GM10248 (cell line): ENCODE measurements around the gene CGB5.
"Not testable (repeated sequence)": the region's sequence is repeated elsewhere in the genome, so short reads cannot be mapped to it uniquely, and the experiment has no call there.

Source experiments
- CTCF ChIA-PET: fragments of 300-600 bp; sonication (Branson Sonifier 250); formaldehyde crosslinking; extraction: SDS; loops from one replicate; lab custom pipeline; 2021; ENCODE audit warnings: antibody characterized with exemption; lab: Yijun Ruan, JAX
- POLR2A ChIA-PET: fragments of 350-650 bp; sonication (Branson Sonifier 250); formaldehyde crosslinking; extraction: SDS; loops from one replicate; lab custom pipeline; 2020; ENCODE audit warnings: antibody characterized with exemption; lab: Yijun Ruan, JAX
- DNase-seq: peaks from one replicate; pipeline ENCODE4 v3.0.0; 2012; ENCODE audit errors: extremely low spot score
- TF ChIP-seq, protein P1 (sequence below): IDR thresholded peaks from 2 replicates; pipeline ENCODE4 v1.5.1; 2012; ENCODE audit warnings: mild to moderate bottlenecking, low read depth; ENCODE audit errors: extremely low read depth, missing control alignments, control extremely low read depth

The CGB5 gene

DNA sequence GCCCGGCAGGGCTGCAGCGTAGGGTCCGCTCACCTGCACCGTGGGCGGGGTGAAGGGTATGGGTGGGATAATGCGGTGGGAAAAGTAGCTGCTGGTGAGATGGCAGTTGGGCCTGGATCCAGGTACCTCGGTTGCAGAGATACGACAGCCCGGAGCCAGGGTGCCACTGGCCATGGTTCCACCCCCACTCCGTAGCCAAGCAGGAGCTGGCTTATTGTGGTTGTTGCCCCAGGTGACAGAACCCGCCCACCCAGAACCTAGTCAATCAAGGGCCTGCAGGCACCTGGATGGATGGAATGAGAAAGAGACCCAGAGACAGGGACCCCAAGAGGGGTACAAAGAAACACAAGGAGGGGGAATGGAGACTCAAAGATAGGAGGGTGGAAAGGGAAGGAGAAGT, 23.3 kb upstream of the CGB5 start:
- no peak for DNase-seq
- ChIA-PET CTCF (interaction anchor here (1.2 to 3.6 kb wide), 6 partner anchors 20 to 307 kb away, joined by 3 to 28 read pairs (median 4); partner anchors contain the start of gene RUVBL2), POLR2A (interaction anchor here (0.6 kb wide), 1 partner anchor 27 kb away, joined by 3 read pairs; the partner anchor contains the start of gene GYS1)
- TF ChIP-seq, protein P1, sequence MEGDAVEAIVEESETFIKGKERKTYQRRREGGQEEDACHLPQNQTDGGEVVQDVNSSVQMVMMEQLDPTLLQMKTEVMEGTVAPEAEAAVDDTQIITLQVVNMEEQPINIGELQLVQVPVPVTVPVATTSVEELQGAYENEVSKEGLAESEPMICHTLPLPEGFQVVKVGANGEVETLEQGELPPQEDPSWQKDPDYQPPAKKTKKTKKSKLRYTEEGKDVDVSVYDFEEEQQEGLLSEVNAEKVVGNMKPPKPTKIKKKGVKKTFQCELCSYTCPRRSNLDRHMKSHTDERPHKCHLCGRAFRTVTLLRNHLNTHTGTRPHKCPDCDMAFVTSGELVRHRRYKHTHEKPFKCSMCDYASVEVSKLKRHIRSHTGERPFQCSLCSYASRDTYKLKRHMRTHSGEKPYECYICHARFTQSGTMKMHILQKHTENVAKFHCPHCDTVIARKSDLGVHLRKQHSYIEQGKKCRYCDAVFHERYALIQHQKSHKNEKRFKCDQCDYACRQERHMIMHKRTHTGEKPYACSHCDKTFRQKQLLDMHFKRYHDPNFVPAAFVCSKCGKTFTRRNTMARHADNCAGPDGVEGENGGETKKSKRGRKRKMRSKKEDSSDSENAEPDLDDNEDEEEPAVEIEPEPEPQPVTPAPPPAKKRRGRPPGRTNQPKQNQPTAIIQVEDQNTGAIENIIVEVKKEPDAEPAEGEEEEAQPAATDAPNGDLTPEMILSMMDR: no peak

DNA sequence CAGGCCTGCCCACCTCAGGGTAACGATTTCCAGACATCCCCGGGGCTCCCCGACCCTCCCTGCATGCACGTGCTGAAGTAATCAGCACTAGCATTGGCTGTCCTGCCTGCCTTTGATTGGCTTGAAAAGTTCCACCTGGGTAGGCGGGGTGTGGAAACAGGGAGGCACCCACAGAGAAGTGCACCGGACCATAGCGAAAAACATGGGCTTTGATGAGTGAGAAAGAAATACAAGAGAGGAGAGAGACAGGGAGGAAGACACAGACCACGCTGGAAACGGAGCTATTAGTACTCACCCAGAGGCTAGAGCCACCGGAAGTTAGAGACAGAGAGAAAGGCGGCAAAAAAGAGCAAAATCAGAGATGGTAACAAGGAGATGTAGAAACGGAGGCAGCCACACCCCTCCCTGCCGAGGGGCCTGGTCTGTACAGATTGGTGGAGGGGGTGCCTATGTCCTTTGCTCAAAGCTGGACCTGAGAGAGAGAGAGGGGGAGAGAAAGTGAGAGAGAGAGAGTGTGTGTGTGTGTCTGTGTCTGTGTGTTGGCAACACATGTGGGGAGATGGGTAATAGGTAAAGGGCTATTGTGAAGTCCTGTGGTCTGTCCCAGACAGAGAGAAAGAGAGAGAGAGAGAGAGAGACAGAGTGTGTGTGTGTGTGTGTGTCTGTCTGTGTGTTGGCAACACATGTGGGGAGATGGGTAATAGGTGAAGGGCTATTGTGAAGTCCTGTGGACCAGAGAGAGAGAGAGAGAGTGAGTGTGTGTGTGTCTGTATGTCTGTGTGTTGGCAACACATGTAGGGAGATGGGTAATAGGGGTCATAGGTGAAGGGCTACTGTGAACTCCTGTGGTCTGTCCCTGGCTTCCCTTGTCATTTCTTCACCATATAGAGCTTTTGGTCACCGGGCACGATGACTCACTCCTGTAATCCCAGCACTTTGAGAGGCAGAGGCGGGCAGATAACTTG, 22.4 kb upstream of the CGB5 start:
- CTCF ChIA-PET: interaction anchor here (1.2 to 1.8 kb wide), 3 partner anchors 23 to 48 kb away, joined by 3 to 7 read pairs (median 4); partner anchors contain the start of gene RUVBL2
- TF ChIP-seq, protein P1: no peak
- DNase-seq: no peak
- POLR2A ChIA-PET: no interaction called here

DNA sequence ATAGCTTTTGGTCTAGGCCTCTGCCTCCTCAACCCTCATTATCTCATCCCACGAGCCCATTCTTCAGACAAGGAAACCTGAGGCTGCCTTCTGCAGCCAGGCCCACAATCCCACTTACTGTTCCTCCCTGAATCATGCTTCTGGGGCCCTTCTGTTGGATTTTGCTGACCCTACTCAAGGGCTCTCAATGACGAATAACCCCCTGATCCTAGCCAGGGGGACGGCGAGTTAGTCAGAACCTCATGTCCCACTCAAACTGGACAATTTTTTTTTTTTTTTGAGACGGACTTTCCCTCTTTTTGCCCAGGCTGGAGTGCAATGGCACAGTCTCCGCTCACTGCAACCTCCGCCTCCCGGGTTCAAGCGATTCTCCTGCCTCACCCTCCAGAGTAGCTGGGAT, 21.5 kb upstream of the CGB5 start:
- DNase-seq: no peak
- POLR2A ChIA-PET: no interaction called here
- TF ChIP-seq, protein P1: no peak
- CTCF ChIA-PET: interaction anchor here (1.8 kb wide), 1 partner anchor 29 kb away, joined by 7 read pairs; the partner anchor contains the start of gene RUVBL2

DNA sequence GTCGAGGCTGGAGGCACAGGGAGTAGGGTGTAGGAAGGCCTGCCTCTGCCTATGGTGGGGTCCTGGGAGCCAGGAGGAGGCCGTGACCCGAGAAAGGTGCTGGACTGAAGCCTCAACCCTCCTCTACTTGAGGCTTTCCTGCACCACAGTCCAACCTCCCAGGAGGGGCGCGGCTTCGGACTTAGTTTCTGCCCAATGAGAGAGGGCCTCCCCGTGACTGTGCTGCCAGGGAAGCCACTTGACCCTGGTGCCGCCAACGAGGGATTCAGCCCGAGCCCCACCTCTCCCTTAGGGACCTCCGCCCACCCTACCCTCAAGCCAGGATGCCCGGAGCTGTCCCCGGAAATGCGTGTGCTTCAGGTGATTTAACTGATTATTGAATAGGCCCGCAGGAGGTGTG, 19.4 kb upstream of the CGB5 start, which contains the start of gene CGB3:
CGB3 (minus strand) TSS at position 101 of the 400 bp plus-strand sequence. CDS start 362 bp downstream, outside the sequence.
- DNase-seq, CTCF ChIA-PET, POLR2A ChIA-PET: not testable (repeated sequence)

DNA sequence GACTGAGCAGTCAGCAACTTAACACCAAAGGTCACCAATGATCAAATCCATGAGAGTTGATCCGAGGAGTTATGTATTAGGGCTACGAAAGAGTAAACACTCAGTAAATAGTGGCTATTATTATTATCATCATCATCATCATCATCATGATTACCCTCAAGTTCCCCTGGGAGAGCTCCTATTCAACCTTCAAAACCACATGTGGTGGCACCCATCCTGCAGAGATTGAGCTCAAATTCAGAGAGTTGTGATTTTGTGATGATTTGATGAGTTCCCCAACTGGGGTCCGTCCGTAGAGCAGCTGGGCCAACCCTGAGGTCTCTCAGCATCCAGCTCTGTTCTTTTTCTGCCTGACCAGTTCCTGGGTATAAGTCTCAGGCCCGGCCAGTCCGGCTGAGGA, 18.6 kb upstream of the CGB5 start:
- DNase-seq, POLR2A ChIA-PET, CTCF ChIA-PET: not testable (repeated sequence)

DNA sequence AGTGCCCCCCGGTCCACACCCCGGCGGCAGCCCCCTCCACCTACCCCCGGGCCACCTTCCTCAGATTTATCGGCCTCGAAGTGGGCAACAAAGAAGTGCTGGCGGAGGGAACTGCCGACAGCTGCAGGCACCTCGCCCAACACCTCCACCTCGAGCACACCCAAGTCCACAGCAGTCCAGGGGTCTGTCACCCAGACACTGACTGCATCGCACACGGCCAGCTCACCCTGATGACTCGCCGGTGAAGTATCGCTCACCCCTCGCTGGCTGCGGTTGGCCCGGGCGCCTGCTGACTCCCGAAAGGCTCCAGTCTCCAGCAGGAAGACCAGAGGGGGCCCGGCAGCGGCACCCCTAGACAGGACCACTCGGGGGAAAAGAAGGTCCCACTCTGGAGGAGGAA, 18.0 kb upstream of the CGB5 start:
- POLR2A ChIA-PET, DNase-seq, CTCF ChIA-PET: not testable (repeated sequence)

DNA sequence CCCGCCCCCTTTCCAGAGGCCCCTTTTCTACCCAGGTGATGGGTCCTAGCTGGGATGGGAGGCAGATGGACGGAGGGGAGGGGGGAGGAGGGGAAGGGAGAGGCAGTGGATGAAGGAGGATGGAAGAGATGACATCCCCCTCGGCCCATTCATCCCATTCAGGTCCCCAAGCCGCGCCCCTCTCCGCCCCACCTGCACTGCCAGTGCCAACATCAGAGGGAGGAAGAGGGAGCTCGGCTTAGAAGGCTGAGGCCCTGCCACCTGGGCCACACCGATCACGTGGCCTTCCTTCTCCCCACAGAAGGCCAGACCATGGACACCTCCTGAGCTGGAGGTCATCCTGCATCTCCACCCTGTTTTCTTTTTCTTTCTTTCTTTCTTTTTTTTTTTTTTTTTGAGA, 15.0 kb upstream of the CGB5 start:
- DNase-seq, POLR2A ChIA-PET, CTCF ChIA-PET: not testable (repeated sequence)

DNA sequence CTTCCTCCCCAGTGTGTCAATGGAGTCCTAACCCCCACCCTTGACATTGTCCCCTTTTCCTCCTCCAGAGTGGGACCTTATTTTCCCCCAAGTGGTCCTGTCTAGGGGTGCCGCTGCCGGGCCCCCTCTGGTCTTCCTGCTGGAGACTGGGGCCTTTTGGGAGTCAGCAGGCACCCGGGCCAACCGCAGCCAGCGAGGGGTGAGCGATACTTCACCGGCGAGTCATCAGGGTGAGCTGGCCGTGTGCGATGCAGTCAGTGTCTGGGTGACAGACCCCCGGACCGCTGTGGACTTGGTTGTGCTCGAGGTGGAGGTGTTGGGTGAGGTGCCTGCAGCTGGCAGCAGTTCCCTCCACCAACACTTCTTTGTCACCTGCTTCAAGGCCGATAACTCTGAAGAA, 13.9 kb upstream of the CGB5 start:
- POLR2A ChIA-PET, CTCF ChIA-PET: not testable (repeated sequence)

DNA sequence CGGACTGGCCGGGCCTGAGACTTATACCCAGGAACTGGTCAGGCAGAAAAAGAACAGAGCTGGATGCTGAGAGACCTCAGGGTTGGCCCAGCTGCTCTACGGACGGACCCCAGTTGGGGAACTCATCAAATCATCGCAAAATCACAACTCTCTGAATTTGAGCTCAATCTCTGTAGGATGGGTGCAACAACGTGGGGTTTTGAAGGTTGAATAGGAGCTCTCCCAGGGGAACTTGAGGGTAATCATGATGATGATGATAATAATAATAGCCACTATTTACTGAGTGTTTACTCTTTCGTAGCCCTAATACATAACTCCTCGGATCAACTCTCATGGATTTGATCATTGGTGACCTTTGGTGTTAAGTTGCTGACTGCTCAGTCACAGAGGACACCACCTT, 13.3 kb upstream of the CGB5 start:
- CTCF ChIA-PET, DNase-seq, POLR2A ChIA-PET: not testable (repeated sequence)

More for the DNA sequence above, 13.9 kb upstream of the CGB5 start:
- DNase-seq: not testable (repeated sequence)
